Measurements from ENCODE around the gene GSTM3. TPM values are rescaled to one million over a fixed set of nuclear protein-coding genes. Genes with fewer than 3 reads are reported as not detected.
A peak's percentile ranks its signal among the peaks of the same experiment; 100 is the strongest.
"Not testable (repeated sequence)": the region's sequence is repeated elsewhere in the genome, so short reads cannot be mapped to it uniquely, and the experiment has no call there.

Gene GSTM3
- total RNA-seq, 1 donor from 2014 or later = 18.5 TPM

- no peak for TF ChIP-seq CTCF (IDR thresholded peaks at IDR 0.05)
- ATAC-seq (no peak), DNase-seq (peak; percentile 27)
- Histone ChIP-seq H3K4me1 (peaks cover 7% of the 10 kb centered on the region), H3K27me3 (ENCODE audit: low read depth) (no peaks in the 10 kb centered on the region), H3K9me3 (no peaks in the 10 kb centered on the region), H3K4me3 (no peak overlapping the region), H3K36me3 (no peaks in the 10 kb centered on the region), H3K27ac (no peak overlapping the region)
- intact Hi-C loops (cut with DNase I) = loop anchor here (10.0 kb wide), 1 partner anchor 226 kb away; the partner anchor contains the start of gene GNAI3
Measured at GRCh38 chr1:109770331-109771095, 29.7 kb upstream of the GSTM3 start.

- no peak overlapping the region for H3K4me3 ChIP-seq
- ATAC-seq (no peak), DNase-seq (peak; percentile 2)
- H3K27me3 ChIP-seq (ENCODE audit: low read depth) = no peaks in the 10 kb centered on the region
- H3K36me3 ChIP-seq = no peaks in the 10 kb centered on the region
- no peak overlapping the region for H3K27ac ChIP-seq
- H3K9me3 ChIP-seq = no peaks in the 10 kb centered on the region
- peaks cover 7% of the 10 kb centered on the region for H3K4me1 ChIP-seq
- intact Hi-C loops (cut with DNase I) = loop anchor here (10.0 kb wide), 1 partner anchor 225 kb away; the partner anchor contains the start of gene GNAI3
- no peak for TF ChIP-seq CTCF (IDR thresholded peaks at IDR 0.05)
Measured at GRCh38 chr1:109769330-109770078, 28.7 kb upstream of the GSTM3 start.

- Histone ChIP-seq H3K4me1 (peaks cover 6% of the 10 kb centered on the region), H3K27ac (no peak overlapping the region), H3K36me3 (no peaks in the 10 kb centered on the region), H3K4me3 (no peak overlapping the region), H3K9me3 (no peaks in the 10 kb centered on the region), H3K27me3 (ENCODE audit: low read depth) (no peaks in the 10 kb centered on the region)
- ATAC-seq (no peak), DNase-seq (peak; percentile 21)
- intact Hi-C loops (cut with DNase I) = no loop called here
- no peak for TF ChIP-seq CTCF (IDR thresholded peaks at IDR 0.05)
Measured at GRCh38 chr1:109768820-109769219, 28.0 kb upstream of the GSTM3 start.

- peaks cover 7% of the 10 kb centered on the region for H3K4me1 ChIP-seq
- H3K27ac ChIP-seq = no peak overlapping the region
- H3K4me3 ChIP-seq = no peak overlapping the region
- DNase-seq (no peak), ATAC-seq (no peak)
- TF ChIP-seq CTCF (IDR thresholded peaks at IDR 0.05) = no peak
- intact Hi-C loops (cut with DNase I) = no loop called here
- no peaks in the 10 kb centered on the region for H3K27me3 ChIP-seq (ENCODE audit: low read depth)
- H3K36me3 ChIP-seq = no peaks in the 10 kb centered on the region
- no peaks in the 10 kb centered on the region for H3K9me3 ChIP-seq
Measured at GRCh38 chr1:109768335-109768650, 27.5 kb upstream of the GSTM3 start.

GRCh38 chr1:109767637-109768334, 26.9 kb upstream of the GSTM3 start:
- Histone ChIP-seq H3K27ac (no peak overlapping the region), H3K4me1 (peaks cover 12% of the 10 kb centered on the region), H3K36me3 (no peaks in the 10 kb centered on the region), H3K4me3 (no peak overlapping the region), H3K9me3 (no peaks in the 10 kb centered on the region), H3K27me3 (ENCODE audit: low read depth) (no peaks in the 10 kb centered on the region)
- DNase-seq = peak; percentile 29
- no peak for TF ChIP-seq CTCF (IDR thresholded peaks at IDR 0.05)
- ATAC-seq = no peak
- intact Hi-C loops (cut with DNase I) = no loop called here

GRCh38 chr1:109766991-109767636, 26.3 kb upstream of the GSTM3 start:
- H3K36me3 ChIP-seq; H3K27ac ChIP-seq; H3K9me3 ChIP-seq; intact Hi-C loops (cut with DNase I); H3K27me3 ChIP-seq (ENCODE audit: low read depth); H3K4me3 ChIP-seq; ATAC-seq: not testable (repeated sequence)
- peaks cover 12% of the 10 kb centered on the region for H3K4me1 ChIP-seq
- DNase-seq = peak; percentile 29
